GM20000 (cell line): ENCODE results near the gene SLC2A8.

Experiments used
- DNase-seq: peaks from one replicate; pipeline ENCODE4 v3.0.0; 2012; ENCODE audit warnings: low spot score
- TF ChIP-seq, protein P1 (sequence below): IDR thresholded peaks from 2 replicates; pipeline ENCODE4 v1.5.1; 2012; ENCODE audit warnings: mild to moderate bottlenecking, control low read depth; ENCODE audit errors: extremely low read depth, missing control alignments

Gene SLC2A8

DNA sequence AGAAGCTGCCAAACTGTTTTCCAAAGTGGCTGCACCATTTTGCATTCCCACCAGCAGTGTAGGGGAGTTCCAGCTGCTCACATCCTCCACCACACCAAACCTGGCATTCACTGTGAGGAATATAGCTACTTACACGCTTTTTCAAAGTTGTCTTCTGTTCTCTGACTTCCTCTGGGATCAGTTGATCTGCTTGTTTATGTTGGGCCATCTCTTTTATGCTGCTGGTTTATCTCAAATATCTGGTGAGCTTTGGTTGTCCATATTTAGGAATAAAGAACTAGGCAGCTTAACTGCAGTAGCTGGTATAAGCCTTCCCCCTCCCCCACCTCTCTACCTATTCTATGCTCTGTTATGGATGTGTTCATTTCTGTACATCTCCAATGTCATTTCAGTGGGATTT, 18.7 kb downstream of the SLC2A8 start:
- no peak for DNase-seq
- TF ChIP-seq, protein P1, sequence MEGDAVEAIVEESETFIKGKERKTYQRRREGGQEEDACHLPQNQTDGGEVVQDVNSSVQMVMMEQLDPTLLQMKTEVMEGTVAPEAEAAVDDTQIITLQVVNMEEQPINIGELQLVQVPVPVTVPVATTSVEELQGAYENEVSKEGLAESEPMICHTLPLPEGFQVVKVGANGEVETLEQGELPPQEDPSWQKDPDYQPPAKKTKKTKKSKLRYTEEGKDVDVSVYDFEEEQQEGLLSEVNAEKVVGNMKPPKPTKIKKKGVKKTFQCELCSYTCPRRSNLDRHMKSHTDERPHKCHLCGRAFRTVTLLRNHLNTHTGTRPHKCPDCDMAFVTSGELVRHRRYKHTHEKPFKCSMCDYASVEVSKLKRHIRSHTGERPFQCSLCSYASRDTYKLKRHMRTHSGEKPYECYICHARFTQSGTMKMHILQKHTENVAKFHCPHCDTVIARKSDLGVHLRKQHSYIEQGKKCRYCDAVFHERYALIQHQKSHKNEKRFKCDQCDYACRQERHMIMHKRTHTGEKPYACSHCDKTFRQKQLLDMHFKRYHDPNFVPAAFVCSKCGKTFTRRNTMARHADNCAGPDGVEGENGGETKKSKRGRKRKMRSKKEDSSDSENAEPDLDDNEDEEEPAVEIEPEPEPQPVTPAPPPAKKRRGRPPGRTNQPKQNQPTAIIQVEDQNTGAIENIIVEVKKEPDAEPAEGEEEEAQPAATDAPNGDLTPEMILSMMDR, result no peak

DNA sequence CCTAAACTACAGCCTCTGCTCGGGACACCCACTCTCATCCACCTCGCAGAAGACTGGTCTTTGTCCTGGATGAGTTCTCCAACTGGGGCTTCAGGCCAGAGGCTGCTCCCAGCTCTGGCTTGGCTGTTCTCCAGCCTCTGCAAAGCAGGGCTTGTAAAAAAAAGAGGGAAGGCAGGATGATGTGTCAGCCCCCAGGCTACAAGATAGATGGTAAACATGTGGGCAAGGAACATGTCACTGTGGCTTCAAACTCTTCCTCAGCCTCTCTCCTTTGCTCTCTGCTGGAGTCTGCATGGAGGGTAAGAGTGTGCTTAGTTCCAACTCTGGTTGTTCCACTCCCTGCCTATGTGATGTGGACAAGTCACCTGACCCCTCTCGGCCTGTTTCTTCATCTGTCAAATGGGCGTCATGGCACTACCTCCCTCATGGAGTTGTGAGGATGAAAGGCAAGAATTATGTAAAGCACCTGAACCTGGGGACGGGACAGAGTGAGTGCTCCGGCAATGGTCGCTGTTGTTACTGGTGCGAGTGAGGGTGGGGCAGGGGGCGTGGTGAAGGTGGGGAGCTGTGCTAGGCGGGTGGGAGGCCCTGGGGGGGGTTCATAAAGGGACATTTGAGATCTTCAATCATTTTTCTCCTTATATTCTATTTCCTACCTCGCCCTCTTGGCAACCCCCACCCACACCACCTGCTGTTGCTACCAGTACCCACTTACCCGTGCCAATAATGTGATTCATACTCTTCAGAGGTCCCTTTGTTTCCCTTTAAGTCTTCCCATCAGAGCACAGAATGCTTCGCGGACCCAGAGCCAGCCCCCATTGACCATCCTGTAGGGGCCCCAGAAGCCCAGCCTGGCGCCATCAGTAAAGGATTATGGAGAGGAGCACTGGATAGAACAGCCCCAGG, 20.4 kb downstream of the SLC2A8 start:
- TF ChIP-seq, protein P1, result no peak
- DNase-seq, result no peak

DNA sequence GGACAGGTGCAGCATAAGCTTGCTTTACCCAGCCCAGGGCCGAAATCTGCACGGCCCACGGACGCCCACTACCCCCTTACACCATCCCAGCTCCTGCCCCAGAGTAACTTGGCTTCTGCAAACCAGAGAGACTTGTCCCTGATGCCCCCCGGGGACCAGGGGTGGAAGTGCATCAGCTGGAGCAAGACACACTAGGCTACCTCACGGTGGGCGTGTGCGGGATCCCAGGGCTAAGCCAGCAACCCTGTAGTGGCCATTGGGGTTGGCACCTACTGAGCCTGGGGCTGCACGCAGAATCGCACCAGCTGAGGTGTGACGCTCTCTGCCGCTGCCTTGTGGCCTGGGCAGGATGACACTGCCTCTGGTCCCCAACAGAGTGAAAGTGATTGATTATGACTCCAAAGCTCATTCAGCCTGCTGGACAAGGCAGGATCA, 21.1 kb downstream of the SLC2A8 start:
- DNase-seq, result no peak
- TF ChIP-seq, protein P1, result no peak

DNA sequence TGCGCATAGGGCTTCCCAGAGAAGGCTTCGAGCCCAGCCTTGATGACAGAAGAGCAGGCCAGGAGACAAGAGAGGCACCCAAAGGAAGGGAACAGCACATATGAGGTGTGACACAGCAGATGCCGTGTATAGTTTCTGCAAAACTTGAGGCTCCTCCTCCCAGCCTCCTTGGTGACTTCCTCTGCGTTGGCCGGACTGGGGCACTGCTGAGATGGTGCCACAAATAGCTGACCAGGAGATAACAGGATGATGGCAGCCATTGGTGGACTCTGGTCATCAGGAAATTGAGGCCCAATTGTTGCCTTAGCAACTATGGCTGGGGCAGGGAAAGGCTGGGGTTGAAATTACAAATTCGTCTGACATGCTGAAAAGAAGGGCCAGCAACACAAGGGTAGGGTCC, 22.4 kb downstream of the SLC2A8 start:
- DNase-seq, result no peak
- TF ChIP-seq, protein P1, result no peak

DNA sequence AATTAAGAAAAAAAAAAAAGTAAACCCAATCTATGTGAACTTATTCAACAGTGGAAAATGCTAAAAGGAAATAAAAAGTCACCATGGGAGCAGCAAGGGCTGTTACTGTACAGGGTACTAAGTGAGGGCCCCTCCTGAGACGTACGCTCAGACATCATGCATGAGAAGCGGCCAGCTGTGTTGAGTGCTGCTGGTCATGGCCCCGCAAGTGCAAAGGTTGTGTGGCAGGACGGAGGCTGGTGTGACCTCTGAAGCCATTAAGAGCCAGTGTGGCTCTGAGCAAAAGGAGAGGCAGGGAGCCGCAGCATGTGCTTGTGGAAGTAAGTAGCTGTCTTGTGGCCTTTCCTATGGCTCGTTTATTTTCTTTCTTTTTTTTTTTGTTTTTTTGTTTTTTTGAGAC, 24.1 kb downstream of the SLC2A8 start:
- no peak for DNase-seq
- TF ChIP-seq, protein P1, result no peak

DNA sequence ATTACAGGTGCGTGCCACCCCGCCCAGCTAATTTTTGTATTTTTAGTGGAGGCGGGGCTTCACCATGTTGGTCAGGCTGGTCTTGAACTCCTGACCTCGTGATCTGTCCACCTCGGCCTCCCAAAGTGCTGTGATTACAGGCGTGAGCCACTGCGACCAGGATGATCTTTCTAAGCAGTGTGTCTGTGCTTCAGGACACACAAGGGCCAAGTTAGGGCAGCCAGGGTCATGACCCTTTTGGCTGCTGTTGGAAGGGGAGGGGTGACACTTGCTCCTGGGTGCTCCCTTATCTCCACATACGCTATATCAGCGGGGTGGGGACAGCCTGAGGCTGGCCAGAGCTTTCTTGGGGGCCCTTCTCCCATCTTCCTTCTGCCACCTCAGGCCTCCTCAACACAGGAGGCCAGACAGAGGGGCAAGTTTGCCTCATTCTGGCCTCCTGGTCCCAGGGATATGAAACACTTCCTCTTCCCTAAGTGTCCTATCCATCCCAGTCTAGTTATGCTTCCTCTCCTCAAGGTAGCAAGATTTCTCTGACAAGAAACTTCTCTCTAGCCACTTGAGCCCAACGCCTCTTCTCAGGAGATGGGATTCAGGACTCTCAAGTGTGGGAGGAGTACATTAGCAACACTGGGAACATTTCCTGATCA, 25.3 kb downstream of the SLC2A8 start:
- no peak for DNase-seq
- TF ChIP-seq, protein P1, result no peak

DNA sequence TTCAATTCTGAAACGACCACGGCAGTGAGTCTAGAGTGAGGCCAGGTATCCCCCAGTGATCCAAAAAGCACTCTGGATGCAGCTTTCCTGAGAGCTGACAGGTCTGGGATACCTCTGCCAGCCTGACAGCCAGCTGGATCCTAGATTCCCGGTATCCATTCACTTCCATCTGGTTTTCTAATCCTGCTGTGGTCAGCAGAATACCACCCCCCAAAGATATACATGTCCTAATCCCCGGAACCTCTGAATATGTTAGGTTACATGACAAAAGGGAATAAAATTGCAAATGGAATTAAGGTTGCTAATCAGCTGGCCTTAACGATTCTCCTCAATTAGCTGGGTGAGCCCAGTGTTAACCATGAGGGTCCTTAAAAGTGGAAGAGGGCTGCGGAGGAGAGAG, 25.8 kb downstream of the SLC2A8 start:
- no peak for DNase-seq
- TF ChIP-seq, protein P1, result no peak
